GM19025 (cell line): Measurements from ENCODE around the gene MCAM.

Source experiments
- ATAC-seq: cut with Tn5 transposase; IDR thresholded peaks from one replicate; pipeline ENCODE4 v1.9.1; 2021; ENCODE audit warnings: mild to moderate bottlenecking, low read depth, moderate library complexity; ENCODE audit not compliant: unreplicated experiment

The MCAM gene

DNA sequence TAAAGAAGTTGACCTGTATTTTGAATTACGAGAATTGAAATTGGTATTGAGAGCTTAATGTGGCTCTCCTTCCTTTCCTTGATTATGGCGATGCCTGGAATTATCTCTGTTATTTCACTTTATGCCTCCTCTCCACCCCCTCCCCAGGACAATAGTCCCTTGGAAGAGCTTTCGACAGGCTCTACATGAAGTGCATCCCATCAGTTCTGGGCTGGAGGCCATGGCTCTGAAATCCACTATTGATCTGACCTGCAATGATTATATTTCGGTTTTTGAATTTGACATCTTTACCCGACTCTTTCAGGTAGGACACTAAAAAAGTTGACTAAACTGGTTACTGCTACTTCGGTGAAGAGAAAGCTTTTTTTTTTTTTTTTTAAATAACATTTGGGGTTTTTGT lies 43.2 kb downstream of the MCAM start:
- no peak for ATAC-seq

DNA sequence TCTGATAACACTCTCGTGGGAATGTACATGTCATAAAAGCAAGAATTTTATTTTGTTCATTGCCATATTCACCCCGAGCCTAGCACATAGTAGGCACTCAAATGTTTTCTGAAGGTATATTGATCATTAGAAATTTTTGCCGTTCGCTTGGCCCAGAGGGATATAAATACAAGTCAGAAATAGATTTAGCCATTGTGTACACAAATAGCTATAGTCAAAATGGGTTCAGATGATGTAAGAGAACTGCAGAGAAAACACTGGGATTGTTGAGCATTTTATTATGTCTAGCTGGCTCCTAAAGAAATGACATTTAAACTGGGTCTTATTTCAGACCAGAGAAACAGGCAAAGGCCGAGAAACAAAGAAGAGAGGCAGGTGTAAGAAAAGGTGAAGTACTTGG lies 49.3 kb downstream of the MCAM start:
- ATAC-seq, result no peak

DNA sequence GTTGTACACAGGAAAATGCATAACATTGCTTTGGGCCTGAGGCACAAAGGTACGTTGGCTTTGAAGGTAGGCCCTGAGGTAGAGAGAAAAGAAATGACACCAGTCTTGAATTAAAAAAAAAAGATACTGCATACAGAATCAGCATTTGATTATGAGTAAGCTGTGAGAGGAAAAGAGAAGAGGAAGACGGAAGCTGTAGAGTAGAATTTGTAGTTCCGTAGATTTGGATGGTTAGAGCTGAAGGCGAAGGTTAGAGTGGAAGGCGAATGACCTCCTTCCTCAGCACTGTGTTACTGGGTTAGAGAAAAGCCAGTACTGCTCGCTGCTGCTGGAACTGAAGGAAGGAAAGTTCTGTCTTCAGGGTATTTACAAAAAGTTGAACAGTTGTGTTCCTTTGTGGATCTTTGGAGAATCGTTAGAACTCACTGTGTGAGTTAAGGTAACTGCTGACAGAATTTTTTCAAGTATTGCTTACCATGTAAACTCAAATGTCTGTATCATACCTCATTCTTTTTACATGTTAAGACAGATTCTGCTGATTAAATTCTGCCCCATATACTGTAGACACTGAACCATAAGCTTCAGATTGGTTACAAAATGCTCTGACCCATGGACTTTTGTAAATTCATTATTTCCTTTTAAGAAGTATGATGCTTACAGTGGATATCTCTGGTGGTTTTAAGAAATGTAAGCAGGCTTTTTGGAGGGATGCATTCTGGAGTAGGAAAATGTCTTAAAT lies 50.2 kb downstream of the MCAM start:
- no peak for ATAC-seq

DNA sequence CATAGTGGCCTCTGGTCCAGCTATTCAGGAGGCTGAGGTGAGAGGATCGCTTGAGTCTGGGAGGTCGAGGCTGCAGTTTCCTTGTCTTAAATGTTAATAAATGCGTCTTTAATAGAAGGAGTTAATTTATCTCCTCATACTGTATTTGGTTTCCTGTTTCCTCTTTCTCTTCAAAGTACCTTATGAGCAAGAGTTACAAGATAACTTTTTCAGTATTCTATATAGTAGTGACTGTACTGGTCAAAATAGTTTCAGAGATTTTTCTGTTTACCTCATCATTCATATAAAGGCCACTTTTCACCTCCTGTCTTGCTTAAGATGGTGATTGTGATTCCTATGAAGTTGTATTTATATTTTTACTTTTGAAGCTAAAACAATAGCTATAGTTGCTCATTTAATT lies 50.9 kb downstream of the MCAM start:
- no peak for ATAC-seq

DNA sequence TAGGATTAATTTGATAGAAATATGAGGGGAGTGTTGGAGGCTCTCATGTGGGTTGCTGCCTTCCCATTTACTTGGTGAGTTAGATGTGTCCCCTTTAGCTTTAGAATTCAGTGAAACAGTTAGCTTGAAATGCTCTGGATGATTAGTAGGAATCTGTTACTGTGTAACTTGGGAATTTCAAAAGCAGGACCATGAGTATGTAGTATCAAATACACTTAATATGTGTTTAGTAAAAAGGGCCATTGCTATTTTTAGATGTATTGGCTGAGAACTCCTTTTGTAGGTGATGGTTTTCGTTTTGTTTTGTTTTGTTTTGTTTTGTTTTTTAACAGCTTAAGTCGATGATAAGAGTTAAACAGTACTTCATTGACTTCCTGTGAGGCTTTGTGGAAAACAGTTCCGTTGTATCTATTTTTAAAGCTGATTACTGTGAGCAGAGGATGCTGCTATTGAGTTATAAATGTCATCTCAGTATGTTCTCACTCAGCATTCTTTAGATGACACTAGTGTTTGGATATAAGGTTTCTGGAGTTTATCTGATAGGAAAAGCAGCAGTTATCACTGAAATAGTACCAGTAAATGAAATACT lies 53.5 kb downstream of the MCAM start:
- no peak for ATAC-seq

DNA sequence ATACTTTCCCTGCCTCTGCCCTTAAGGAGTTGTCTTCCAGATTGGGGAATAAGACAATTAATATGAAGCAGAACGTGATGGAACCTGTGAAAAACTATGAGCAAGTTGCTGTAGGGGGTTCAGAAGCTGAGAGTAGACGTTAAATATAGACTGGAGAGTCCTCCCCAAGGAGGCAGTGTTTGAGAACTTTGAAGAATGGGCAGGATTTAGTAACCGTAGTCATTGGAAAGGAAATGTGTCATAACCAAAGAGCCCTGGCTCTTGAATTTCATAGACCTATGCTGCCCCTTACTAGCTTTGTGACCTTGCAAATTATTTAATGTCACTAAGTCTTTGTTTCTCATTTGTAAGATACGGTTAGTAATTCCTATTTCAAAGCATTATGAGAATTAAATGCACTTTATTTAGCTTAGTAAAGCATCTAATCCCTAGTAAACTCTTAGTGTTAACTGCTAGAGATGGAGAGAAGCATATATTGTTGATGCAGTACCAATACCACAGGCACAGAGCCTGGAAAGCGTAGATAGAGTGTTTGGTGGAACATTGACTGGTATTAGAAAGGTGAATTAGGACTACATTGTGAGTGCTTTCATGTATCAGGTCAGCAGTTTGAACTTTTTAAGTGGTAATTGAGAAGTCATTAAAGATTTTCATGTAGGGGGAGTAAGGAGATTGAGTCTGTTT lies 54.1 kb downstream of the MCAM start:
- ATAC-seq, result no peak

DNA sequence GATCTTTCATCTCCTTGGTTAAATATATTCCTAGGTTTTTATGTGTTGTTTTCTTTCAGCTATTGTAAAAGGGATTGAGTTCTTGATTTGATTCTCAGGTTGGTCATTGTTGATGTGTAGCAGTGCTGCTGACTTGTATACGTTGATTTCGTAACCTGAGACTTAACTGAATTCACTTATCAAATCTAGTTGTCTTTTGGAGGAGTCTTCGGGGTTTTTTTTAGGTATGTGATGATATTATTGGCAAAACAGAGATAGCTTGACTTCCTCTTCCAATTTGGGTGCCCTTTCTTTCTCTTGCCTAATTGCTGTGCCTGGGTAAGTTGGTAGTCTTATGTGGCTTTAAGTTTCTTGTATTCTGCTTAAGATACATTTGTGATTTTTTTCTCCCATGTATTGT lies 57.9 kb downstream of the MCAM start:
- no peak for ATAC-seq
